Fibroblast of villous mesenchyme (primary cell): Measurements from ENCODE around the gene CFAP54. TPM values are rescaled to one million over a fixed set of nuclear protein-coding genes. Genes with fewer than 3 reads are reported as not detected.

Experiments used
- DNase-seq: peaks from one replicate; pipeline ENCODE4 v3.0.0-alpha.2; 2010; ENCODE audit warnings: low read depth
- H3K4me3 ChIP-seq: 2 replicates; pipeline ENCODE4 v1.5.1; 2011; ENCODE audit warnings: low read depth, mild to moderate bottlenecking, low read length
- CTCF ChIP-seq: IDR thresholded peaks from 2 replicates; pipeline ENCODE4 v1.5.1; 2012; ENCODE audit warnings: low read depth, mild to moderate bottlenecking, low read length; ENCODE audit not compliant: insufficient read depth
- total RNA-seq: library from RNA; depleted of rRNA; stranded (reverse); fragments of >200 nt; gene quantifications from 2 replicates; pipeline ENCODE4 v1.2.3, GENCODE V29; 2012

CFAP54 gene
- total RNA-seq, 1 donor = 0.86 TPM

DNA sequence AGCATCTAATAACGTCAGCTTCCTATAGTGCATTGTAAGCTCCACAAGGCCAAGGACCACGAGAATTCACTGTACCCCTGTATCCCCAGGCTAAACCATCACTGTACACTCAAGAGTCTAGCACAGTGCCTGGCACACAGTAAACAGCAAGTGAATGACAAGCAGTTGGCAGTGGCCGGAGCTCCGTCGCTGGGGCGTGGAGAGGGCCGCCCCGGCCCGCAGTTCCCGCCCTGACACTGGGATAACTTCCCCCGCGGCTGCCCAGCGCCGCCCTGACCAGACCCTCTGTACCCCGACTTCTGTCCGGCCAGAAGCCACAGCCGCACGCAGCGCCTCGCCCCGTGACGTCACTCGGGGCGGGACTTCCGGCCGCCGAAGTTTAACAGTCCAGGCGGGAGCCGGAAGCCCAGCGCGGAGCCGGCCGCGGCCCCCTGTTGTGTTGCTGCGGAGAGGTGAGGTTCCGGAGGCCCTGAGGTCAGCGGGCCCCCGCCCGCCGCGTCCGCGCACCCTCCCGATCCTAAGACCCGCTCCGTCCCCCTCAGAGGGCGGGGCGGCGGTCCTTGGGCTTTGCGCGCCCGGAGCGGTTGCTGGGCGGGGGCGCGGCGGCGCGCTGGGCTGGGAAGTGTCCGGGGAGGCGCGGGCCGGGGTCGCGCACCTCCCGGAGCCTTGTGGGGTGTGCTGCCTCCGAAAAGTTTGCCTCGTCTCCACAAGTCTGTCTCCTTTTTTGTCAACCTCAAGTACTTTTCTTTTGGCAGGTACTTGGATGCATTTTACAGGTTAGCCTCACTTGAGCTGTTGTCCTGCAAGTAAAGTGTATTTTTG is 417.7 kb downstream of the CFAP54 start, which contains the start of gene NEDD1:
TSS of gene NEDD1 (plus strand) at position 409 of the 822 bp plus-strand sequence. CDS start 2,503 bp downstream, outside the sequence.
- peak; percentile 82 for DNase-seq
- H3K4me3 ChIP-seq = peak within 1 kb of the TSS; percentile 77
- no peak for TF ChIP-seq CTCF

- no peak for TF ChIP-seq CTCF
- peak; percentile 47 for DNase-seq
- peak overlapping the region; percentile 77 for H3K4me3 ChIP-seq
Observed at GRCh38 chr12:96907671-96908422, 418.5 kb downstream of the CFAP54 start.

GRCh38 chr12:96908423-96908675 is 419.0 kb downstream of the CFAP54 start:
- no peak for DNase-seq
- no peak for TF ChIP-seq CTCF
- peak overlapping the region; percentile 77 for H3K4me3 ChIP-seq

DNA sequence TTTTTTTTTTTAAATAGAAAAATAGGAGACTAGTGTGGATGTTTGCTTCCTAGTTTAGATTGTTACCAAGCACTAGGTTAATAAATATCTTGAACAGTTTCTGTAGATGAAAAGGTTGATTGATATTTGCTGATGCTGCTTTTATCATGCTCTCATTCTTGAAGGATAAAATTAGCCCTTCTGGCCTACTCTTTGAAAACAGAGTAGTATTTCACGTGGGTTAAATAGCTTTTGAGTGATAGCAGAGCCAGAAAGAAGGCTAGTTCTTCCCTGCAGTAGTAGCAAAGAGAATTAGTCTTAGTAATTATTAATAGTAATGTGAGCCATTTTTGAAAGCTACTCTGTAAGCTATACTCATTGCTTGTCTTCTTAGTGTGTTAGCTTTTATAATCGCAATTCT is 422.9 kb downstream of the CFAP54 start:
- no peak for TF ChIP-seq CTCF
- no peak for DNase-seq
- no peak overlapping the region for H3K4me3 ChIP-seq

- no peak overlapping the region for H3K4me3 ChIP-seq
- DNase-seq = no peak
- no peak for TF ChIP-seq CTCF
Observed at GRCh38 chr12:96912943-96913342, 423.6 kb downstream of the CFAP54 start.

DNA sequence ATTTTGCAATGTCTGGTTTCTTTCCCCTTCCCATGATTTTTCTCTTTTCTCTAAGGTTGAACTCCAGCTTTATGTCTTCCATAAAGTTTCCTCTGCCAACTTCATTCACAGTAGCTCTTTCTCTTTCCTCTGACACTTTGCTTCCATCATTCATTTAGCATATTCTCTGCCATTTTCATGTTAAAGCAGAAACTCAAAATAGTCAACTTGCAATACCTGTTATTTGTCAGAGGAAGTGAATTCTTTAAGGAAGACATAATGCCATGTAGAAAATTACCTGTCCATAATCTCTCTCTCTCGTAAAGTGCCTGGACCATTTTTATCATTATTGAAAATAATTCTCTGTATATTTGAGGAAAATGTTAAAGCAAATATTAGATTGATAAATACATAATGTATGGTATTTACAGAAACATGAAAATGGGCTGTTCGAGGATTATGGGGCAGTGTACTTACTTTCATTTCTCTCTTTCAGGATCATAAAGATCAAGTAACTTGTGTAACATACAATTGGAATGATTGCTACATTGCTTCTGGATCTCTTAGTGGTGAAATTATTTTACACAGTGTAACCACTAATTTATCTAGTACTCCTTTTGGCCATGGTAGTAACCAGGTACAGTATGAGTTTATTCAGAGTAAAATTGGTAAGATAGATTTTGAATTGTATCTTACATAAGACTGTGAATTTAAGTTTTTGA is 430.3 kb downstream of the CFAP54 start:
- no peak for TF ChIP-seq CTCF
- DNase-seq = no peak
- no peak overlapping the region for H3K4me3 ChIP-seq

Other genes with a start within 250 kb of the CFAP54 start
- gene CDK17, start 89.1 kb upstream of the CFAP54 start, total RNA-seq = 61.5 and 73.8 TPM in 2 replicates